Cardiac muscle cell (in vitro differentiated cells and primary cell): ENCODE results near the gene ZNF277. TPM values are rescaled to one million over a fixed set of nuclear protein-coding genes. Genes with fewer than 3 reads are reported as not detected.

ENCODE experiments used
- DNase-seq, 2 donors: peaks; one replicate each; pipeline versions ENCODE4 v3.0.0 to v3.0.0-alpha.2; 2010 to 2017; ENCODE audit warnings: low read depth in 1 of 2, low spot score in 1 of 2
- H3K27ac ChIP-seq: fragments of 200-600 bp; sonication (generic); 2 replicates; pipeline ENCODE4 v1.5.1; 2016
- H3K27me3 ChIP-seq: fragments of 200-600 bp; sonication (generic); 2 replicates; pipeline ENCODE4 v1.6.0; 2016; ENCODE audit warnings: control low read depth
- H3K36me3 ChIP-seq: fragments of 200-600 bp; sonication (generic); 2 replicates; pipeline ENCODE4 v1.5.1; 2016; ENCODE audit warnings: control low read depth
- H3K4me1 ChIP-seq: fragments of 200-600 bp; sonication (generic); 2 replicates; pipeline ENCODE4 v1.8.1; 2017; ENCODE audit warnings: low read depth, mild to moderate bottlenecking, mixed run types
- H3K4me3 ChIP-seq: fragments of 200-600 bp; sonication (generic); 2 replicates; pipeline ENCODE4 v1.5.1; 2016; ENCODE audit warnings: mild to moderate bottlenecking
- H3K9me3 ChIP-seq: fragments of 200-600 bp; sonication (generic); 2 replicates; pipeline ENCODE4 v1.5.1; 2017; ENCODE audit warnings: low read depth, mild to moderate bottlenecking, control low read depth
- CTCF ChIP-seq: IDR thresholded peaks from 2 replicates; pipeline ENCODE4 v1.5.1; 2012; ENCODE audit warnings: low read depth, mild to moderate bottlenecking, low read length
- polyA plus RNA-seq: library from polyadenylated mRNA; unstranded; fragments of >200 nt; fragmentation: Nextera tagmentation; extraction: Ambion mirVana; gene quantifications from 2 replicates; pipeline ENCODE4 v1.2.1, GENCODE V29; 2016
- total RNA-seq: library from RNA; depleted of rRNA; stranded (reverse); fragments of >200 nt; gene quantifications from 2 replicates; pipeline ENCODE4 v1.2.3, GENCODE V29; 2016

Gene ZNF277
- total and polyA plus RNA-seq, 2 experiments from 2014 or later = 9.8 to 22.6 TPM

- no peak overlapping the region for H3K4me3 ChIP-seq
Observed at GRCh38 chr7:112322070-112322469, 115.6 kb downstream of the ZNF277 start.

GRCh38 chr7:112327566-112327965 lies 121.1 kb downstream of the ZNF277 start:
- Histone ChIP-seq H3K4me3 (no peak overlapping the region), H3K9me3 (no peaks in the 10 kb centered on the region), H3K27me3 (no peaks in the 10 kb centered on the region), H3K4me1 (no peaks in the 10 kb centered on the region), H3K36me3 (no peaks in the 10 kb centered on the region), H3K27ac (no peak overlapping the region)
- DNase-seq = no peak
- TF ChIP-seq CTCF = no peak

More at GRCh38 chr7:112322070-112322469, 115.6 kb downstream of the ZNF277 start:
- DNase-seq = no peak
- Histone ChIP-seq H3K36me3 (peaks cover 9% of the 10 kb centered on the region), H3K27ac (no peak overlapping the region), H3K9me3 (no peaks in the 10 kb centered on the region), H3K27me3 (no peaks in the 10 kb centered on the region), H3K4me1 (no peaks in the 10 kb centered on the region)
- no peak for TF ChIP-seq CTCF

- TF ChIP-seq CTCF = no peak
- H3K36me3 ChIP-seq = no peaks in the 10 kb centered on the region
- H3K27ac ChIP-seq = no peak overlapping the region
- no peak overlapping the region for H3K4me3 ChIP-seq
- no peaks in the 10 kb centered on the region for H3K9me3 ChIP-seq
- H3K4me1 ChIP-seq = no peaks in the 10 kb centered on the region
- DNase-seq = no peak
- H3K27me3 ChIP-seq = no peaks in the 10 kb centered on the region
Observed at GRCh38 chr7:112331492-112331891, 125.0 kb downstream of the ZNF277 start.

GRCh38 chr7:112334366-112334765 lies 127.9 kb downstream of the ZNF277 start:
- Histone ChIP-seq H3K9me3 (no peaks in the 10 kb centered on the region), H3K36me3 (no peaks in the 10 kb centered on the region), H3K27me3 (no peaks in the 10 kb centered on the region), H3K27ac (no peak overlapping the region), H3K4me3 (no peak overlapping the region), H3K4me1 (no peaks in the 10 kb centered on the region)
- DNase-seq = peak in 1 of 2 donors; percentile 71
- TF ChIP-seq CTCF = no peak

- H3K27ac ChIP-seq = no peak overlapping the region
- H3K4me3 ChIP-seq = no peak overlapping the region
- TF ChIP-seq CTCF = no peak
- H3K4me1 ChIP-seq = no peaks in the 10 kb centered on the region
- no peaks in the 10 kb centered on the region for H3K9me3 ChIP-seq
- DNase-seq = no peak
- peaks cover 4% of the 10 kb centered on the region for H3K36me3 ChIP-seq
- H3K27me3 ChIP-seq = no peaks in the 10 kb centered on the region
Observed at GRCh38 chr7:112336261-112336660, 129.8 kb downstream of the ZNF277 start.
